Right renal cortex interstitium (tissue), 3 donors: ENCODE data around the gene CCDC146. TPM values are rescaled to one million over a fixed set of nuclear protein-coding genes. Genes with fewer than 3 reads are reported as not detected.
"Not testable (repeated sequence)": the region's sequence is repeated elsewhere in the genome, so short reads cannot be mapped to it uniquely, and the experiment has no call there.

ENCODE experiments used
- DNase-seq, 3 donors: peaks; one replicate each; pipeline ENCODE4 v3.0.0-alpha.2; 2013; ENCODE audit warnings: low read depth in 3 of 3, low spot score in 2 of 3
- polyA plus RNA-seq, 3 donors: library from polyadenylated mRNA; unstranded; fragments of 120-200 nt; gene quantifications; one replicate each; pipeline ENCODE4 v1.2.1, GENCODE V29; 2013; ENCODE audit not compliant: insufficient read length in 3 of 3

Gene CCDC146, protein sequence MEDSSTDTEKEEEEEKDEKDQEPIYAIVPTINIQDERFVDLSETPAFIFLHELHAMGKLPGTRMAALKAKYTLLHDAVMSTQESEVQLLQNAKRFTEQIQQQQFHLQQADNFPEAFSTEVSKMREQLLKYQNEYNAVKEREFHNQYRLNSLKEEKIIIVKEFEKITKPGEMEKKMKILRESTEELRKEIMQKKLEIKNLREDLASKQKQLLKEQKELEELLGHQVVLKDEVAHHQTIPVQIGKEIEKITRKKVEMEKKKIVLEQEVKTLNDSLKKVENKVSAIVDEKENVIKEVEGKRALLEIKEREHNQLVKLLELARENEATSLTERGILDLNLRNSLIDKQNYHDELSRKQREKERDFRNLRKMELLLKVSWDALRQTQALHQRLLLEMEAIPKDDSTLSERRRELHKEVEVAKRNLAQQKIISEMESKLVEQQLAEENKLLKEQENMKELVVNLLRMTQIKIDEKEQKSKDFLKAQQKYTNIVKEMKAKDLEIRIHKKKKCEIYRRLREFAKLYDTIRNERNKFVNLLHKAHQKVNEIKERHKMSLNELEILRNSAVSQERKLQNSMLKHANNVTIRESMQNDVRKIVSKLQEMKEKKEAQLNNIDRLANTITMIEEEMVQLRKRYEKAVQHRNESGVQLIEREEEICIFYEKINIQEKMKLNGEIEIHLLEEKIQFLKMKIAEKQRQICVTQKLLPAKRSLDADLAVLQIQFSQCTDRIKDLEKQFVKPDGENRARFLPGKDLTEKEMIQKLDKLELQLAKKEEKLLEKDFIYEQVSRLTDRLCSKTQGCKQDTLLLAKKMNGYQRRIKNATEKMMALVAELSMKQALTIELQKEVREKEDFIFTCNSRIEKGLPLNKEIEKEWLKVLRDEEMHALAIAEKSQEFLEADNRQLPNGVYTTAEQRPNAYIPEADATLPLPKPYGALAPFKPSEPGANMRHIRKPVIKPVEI
- 10 to 100 TPM; 20.9 to 21.8 (median 21.6) TPM for polyA plus RNA-seq

GRCh38 chr7:77121860-77122681 is at the start of gene CCDC146:
Gene CCDC146, plus strand, starts transcription at chr7:77122615. Its CDS starts 45,054 bp downstream, at chr7:77167669.
- DNase-seq = peak; percentile 93 to 97 (median 96)

DNA sequence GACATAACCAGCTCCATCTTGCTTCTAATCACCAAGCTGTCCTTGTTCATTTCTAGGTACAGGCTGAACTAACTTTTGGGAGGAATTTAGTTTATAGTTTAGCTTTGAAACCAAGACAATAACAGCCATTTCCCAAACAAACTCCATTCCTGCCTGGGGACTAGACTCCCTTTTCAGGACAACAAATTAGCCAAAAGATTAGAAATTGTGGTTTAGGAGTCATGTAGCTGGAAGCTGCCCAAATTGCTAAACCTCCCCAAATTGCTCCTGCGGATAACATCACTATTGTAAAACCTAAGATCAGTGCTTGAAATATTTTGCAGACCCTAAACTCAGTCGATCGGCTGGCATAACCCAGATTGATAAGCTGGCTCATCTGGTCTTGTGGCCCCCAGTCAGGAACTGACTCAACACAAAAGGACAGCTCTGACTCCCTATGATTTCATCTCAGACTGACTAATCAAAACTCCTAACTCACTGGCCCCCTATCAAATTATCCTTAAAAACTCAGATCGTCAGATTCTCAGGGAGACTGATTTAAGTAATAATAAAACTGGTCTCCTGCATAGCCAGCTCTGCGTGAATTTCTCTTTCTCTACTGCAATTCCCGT is 47.5 kb upstream of the CCDC146 start:
- not testable (repeated sequence) for DNase-seq

DNA sequence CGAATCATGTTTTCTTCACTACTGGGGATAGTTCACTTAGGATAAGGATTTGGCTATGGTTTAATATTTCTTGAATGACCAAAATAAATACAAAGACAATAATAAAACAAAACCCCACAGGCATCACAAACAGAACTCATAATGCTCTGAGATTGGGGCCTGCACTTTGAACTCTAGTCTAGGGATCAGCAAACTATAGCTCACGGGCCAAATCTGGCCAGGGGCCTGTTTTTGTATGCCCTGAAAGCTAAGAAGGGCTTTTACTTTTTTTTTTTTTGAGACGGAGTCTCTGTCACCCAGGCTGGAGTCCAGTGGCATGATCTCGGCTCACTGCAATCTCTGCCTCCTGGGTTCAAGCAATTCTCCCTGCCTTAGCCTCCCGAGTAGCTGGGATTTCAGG is 45.4 kb upstream of the CCDC146 start:
- DNase-seq = not testable (repeated sequence)

DNA sequence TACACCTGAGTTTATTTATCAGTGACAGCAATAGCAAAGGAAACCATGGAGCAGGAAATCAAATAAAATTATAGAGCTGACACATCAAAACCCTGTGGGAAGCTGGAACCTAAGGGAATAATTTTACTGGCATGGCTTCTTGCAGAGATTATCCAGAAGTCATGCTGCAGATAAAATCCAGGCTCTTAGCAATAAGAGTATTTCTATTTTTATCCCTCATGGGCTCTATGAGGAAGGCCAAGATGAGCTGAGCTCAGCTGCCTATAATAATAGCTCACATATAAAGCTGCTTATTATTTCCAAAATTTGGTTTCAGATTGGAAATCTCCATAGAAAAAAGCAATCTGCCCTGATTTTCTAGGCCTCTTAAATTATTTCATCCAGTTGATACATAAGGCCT is 43.3 kb upstream of the CCDC146 start:
- not testable (repeated sequence) for DNase-seq

DNA sequence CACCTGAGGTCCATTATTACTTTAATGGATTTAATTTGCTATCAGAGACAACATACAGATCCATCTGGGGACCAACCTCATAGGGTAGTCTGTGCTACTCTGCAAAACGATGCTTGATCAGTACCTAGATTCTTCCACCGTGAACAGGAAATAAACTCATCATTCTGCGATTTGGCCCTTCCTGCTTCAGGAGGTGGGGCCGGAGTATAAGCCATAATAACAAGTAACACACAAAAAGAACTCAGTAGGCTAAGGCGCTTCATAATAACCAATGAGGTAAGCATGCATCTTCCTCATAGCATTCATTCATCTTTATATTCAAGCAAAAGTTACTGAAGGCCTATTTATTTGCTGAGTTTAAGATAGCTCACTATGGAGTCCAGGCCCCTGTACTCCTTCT is 42.8 kb upstream of the CCDC146 start:
- DNase-seq = not testable (repeated sequence)

DNA sequence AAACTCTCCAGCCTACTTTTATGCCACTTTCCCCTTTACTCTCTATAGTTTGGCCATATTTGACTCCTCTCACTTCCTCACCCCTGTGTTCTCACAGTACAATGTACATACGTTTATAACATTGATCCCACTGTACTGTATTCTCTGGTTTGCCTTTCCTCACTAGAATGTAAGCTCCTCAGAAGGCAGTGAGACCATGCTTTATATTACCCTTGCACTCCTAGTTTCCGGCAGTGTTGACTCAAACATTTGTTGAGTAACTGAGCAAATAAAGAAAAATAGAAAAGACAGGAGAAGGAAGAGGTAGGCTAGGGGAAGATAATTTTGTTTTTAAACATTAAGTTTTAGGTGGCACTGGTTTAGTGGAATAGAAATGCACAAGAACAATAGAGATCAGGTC is 42.2 kb upstream of the CCDC146 start:
- DNase-seq = not testable (repeated sequence)

- DNase-seq = not testable (repeated sequence)
Measured at GRCh38 chr7:77082192-77082591, 40.2 kb upstream of the CCDC146 start.

GRCh38 chr7:77092301-77092700 is 30.1 kb upstream of the CCDC146 start:
- not testable (repeated sequence) for DNase-seq

DNA sequence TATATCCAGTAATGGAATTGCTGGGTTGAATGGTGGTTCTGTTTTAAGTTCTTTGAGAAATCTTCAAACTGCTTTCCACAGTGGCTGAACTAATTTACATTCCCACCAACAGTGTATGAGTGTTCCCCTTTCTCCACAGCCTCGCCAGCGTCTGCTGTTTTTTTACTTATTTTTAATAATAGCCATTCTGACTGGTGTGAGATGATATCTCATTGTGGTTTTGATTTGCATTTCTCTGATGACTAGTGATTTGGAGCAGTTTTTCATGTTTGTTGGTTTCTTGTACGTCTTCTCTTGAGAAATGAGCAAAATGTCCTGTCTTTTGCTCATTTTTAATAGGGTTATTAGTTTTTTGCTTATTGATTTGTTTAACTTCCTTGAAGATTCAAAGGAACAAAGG is 21.9 kb upstream of the CCDC146 start:
- DNase-seq = not testable (repeated sequence)

DNA sequence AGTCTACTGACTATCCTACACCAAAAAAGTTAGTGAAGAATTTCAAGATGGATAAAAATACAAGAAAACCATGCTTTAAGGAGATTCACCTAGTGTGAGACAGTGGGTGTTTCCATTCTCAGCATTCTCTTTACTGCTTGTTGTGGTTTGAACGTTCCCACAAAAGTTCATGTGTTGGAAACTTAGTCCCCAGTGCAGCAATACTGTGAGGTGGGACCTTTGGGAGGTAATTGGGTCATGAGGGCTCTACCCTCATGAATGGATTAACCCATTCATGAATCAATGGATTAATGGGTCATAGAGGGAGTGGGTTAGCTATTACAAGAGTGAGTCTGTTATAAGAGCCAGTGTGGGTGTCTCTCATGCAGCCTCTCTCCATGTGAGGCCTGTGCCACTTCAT is 21.2 kb upstream of the CCDC146 start:
- DNase-seq = not testable (repeated sequence)

- DNase-seq = not testable (repeated sequence)
Measured at GRCh38 chr7:77102671-77103070, 19.7 kb upstream of the CCDC146 start.

DNA sequence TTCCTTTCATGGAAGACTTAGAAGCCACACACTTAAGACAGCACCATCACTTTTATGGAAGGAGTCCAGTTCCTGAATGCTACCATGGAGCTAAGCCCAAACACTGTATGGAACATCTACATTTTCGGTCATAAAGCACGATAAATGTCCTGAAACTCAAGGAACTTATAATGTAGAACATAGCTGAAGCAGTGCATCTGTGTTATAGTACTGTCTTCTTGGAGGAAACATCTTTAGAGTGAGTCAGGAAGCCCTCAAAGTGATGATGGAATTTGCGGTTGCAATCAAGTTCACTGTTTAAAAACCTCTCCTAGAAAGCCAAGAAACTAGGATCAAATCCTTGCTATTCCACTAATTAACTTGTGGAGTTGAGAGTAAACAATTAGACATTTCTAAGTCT is 16.5 kb upstream of the CCDC146 start:
- DNase-seq = not testable (repeated sequence)

GRCh38 chr7:77107659-77108058 is 14.8 kb upstream of the CCDC146 start:
- DNase-seq = not testable (repeated sequence)

DNA sequence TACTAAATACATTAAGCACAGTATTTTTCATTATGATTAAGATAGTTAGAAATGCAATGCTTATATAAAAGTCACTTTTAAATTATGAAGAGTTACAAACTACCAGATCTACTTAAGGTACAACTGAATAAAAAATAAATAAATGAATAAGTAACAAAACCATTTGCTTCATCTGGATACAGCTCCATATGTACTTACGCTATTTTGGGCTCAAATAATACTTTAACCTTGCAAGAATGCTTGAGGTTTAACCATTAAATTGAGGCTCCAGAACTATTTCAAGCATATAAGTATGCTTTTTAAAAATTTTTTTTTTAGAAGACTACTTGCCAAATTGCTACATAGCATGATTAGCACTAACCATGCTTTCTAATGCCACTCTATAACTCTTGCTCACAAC is 14.1 kb upstream of the CCDC146 start:
- DNase-seq = not testable (repeated sequence)

DNA sequence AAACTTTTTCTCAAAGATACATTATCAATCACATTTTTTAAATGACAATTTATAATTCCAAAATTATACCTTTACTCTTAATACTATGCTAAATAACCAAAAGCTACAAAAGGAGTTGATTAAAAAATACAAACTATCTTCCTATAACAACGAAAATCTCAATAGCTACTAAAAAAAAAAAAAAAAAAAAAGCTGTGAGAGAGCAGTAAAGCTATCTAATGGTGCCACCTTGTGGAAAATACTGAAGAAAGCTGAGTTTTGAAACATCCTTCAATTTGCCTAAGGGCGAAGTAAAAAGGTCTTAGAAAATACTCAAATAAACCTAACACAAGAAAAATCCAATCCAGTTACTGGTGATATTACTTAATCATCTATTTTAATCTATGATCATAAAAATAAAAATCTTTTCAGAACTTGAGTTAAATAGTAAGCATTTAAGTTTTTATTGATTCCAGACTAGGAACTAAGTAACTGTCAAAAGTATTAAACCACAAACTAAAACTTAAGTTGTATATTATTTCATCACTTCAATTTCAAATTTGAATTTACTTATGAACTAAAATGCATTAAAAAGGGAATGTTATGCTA is 9.6 kb upstream of the CCDC146 start:
- not testable (repeated sequence) for DNase-seq

- DNase-seq = not testable (repeated sequence)
Measured at GRCh38 chr7:77125486-77125885, 3.1 kb downstream of the CCDC146 start.

DNA sequence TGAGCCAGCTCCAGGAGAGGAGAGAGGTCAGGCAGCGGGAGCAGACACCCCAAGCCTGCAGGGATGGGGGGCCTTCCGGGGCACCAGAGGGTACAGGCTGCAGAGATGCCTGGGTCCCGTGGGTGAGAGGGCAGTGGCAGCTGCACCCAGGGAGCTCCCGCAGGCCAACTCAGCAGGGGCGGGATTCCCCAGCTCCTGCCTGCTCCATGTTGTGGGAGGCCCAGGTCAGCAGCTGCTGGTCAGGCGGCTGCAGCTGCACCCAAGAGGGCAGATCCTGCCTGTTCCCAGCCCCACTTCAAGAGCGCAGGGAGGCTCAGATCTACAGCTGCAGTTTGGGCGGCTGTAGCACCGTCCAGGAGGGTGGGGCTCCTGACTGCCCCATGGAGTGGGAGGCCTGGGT is 4.6 kb downstream of the CCDC146 start:
- DNase-seq = not testable (repeated sequence)

GRCh38 chr7:77128582-77129410 is 6.4 kb downstream of the CCDC146 start:
- DNase-seq = not testable (repeated sequence)

- not testable (repeated sequence) for DNase-seq
Measured at GRCh38 chr7:77131781-77132180, 9.4 kb downstream of the CCDC146 start.
